Erythroblast (primary cell): ENCODE data around the gene CDH22.

Experiments used
- GATA1 ChIP-seq: IDR thresholded peaks from 2 replicates; pipeline ENCODE4 v1.6.1; 2011; ENCODE audit warnings: low read depth, mild to moderate bottlenecking, control low read depth, low read length, moderate library complexity
- POLR2A ChIP-seq: IDR thresholded peaks from 2 replicates; pipeline ENCODE4 v1.6.1; 2011; ENCODE audit warnings: mild to moderate bottlenecking, low read length

DNA sequence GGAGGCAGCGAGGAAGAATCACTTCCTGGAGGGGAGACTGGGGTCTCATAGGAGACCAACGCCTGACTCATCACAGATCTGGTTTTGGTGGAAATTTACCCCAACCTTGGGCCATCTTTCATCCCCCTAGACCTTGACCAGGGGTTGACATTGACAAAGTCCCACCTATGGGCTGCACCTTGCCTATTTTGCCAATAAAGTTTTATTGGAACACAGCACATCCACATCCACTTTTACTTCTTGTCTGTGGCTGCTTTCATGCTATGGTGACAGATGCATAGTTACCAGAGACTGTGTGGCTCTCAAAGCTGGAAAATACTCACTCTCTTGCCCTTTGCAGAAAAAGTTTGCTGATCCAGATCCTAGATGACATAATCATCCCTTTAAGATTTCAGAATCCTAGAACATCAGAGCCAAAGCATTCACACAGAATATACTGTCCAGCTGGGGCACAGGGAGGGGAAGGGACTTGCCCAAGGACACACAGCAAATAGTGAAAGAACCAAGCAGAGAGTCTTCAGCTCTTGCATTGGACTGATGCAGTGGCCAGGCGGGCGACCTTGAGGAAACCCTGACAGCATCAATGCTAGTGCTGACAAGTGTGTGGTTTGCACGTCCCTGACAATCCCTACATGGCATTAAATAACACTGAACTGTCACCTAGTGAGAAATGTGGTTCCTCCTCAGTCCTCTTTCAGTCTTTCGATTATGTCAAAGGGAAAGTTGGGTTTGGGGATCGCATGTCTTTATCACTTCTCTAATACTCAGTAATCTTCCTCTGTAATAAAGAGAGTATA lies 149.0 kb downstream of the CDH22 start:
- no peak for TF ChIP-seq POLR2A
- TF ChIP-seq GATA1, result no peak
